GM21576 (cell line): ENCODE results near the gene BBS9.
"Not testable (repeated sequence)": the region's sequence is repeated elsewhere in the genome, so short reads cannot be mapped to it uniquely, and the experiment has no call there.

ENCODE experiments used
- ATAC-seq: cut with Tn5 transposase; IDR thresholded peaks from one replicate; pipeline ENCODE4 v1.9.1; 2021; ENCODE audit warnings: mild to moderate bottlenecking, moderate library complexity; ENCODE audit not compliant: unreplicated experiment

The BBS9 gene

DNA sequence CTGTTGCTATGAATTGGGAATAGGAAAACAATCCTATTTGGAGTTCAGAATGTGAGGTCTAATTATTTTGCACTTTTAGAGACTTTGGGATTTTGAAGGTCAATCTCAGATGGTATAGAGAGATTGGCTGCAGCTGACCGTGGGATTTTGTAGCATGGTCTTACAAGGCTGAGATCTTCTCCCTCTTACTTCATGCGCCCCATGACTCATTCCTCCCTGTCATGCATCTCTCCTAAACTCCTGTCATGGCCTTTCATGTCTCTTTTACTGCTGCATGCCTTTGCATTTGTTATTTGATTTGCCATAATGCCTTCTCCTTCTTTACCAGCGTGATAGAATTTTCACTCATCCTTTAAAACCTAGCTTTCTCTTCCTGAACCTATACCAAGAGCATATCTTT is 133.1 kb downstream of the BBS9 start:
- ATAC-seq, result no peak

- not testable (repeated sequence) for ATAC-seq
These were observed 142.5 kb downstream of the BBS9 start for GRCh38 chr7:33271839-33272371.

DNA sequence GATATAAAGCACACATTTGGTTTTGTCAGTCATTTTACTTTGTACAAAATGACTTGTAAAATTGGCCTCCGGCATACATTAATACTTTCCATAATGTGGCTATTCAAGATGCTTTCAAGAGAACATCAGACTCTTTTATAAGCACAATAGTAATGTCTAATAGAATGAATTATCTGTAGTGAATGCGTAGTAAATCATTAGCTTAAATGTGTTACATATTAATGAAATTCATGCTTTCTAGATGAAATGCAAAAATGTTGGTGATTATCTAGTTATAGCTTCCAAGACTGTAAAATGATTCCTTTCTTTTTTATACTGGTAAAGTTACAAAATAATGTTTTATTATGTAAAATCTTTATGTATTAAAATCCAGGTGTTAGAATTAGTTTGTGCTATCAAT is 144.0 kb downstream of the BBS9 start:
- no peak for ATAC-seq

GRCh38 chr7:33276325-33276724 is 147.0 kb downstream of the BBS9 start:
- no peak for ATAC-seq

DNA sequence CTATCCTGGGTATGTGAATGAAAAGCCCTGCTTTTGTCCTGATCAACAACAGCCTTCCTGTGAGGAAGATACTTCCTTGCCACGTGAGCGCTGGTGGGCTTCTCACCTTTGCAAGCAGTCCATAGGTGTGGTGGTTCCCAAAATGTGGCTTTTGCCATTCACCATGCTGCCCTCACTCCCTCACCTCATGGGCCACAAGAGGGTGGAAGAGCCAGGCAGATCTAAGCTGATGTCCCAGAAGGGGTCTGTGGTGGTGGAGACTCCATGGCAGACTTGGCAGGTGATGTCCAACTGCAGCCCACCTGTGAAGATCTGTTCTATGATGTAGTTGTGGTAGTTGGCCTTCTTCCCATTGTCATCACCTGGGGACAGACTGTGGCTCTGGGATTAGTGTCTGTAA is 147.4 kb downstream of the BBS9 start:
- no peak for ATAC-seq

DNA sequence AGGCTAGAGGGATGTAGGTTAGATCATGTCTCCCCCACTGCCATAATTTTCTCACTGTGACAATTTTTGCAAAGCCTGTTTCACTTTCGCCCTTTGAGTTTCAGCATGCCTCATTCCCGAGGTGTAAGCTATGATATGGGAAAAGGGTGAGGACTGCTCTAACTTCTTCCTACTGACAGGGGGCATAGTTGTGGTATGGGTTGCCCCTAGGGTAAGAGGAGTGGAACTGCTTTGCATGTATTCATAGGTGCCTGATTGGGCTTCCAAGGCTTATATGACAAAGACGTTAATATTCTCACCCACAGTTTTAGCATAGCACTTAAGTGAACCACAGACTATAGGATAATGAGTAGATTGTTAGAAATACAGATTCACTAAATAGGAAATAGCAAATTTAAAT is 148.7 kb downstream of the BBS9 start:
- no peak for ATAC-seq

DNA sequence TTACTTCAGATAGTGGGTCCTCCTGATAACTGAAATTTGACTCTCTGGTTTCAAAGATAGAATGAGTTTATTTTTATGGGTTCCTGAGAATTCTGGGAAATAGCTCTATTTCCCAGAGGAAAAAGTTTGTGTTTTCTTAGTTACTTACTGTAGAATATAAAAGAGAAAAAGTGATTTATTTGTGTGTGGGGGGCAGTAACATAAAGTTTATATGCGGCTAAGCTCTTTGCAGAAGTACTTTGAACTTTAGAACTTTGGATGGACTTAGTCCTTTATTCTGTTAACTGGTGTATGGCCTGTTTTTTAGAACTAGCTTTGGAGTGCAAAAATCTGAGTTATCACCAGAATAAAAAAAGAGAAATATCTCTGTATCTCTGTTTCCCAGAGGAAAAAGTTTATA is 157.1 kb downstream of the BBS9 start:
- no peak for ATAC-seq

DNA sequence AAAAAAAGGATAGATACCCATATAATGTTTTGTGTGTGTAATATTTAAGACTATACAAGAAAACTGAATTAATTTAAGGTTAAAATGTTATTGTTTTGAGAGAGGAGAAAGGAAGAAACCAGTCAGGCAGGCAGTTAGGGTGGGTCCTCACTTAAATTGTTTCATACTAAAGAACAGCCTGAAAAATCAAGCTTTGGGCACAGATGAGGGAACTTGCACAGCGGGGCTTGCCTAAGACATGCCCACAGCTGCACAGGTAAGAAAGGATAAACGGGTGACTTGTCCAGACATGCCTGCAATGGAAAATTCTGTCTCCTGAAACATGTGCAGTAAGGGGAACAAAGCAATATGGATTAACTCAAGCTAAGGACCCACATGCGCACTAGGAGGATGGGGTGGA is 158.4 kb downstream of the BBS9 start:
- no peak for ATAC-seq

DNA sequence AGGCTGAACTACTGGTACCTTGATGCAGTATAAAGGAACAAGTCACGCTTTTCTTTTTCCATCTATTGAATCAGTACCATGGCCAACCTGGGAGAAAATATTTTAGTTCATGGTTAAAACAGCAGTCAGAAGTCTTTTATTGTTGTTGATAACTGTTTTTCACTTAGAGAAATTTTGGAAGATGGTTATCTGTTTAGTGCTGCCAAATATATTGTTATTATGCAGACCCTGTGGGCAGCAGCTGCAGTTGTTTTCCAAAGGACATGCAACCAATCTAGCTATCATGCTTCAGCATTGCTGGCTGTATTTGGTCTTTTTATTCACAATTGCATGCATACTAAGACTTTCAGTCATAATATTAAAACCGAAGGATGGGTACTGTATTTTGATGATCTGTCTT is 169.5 kb downstream of the BBS9 start:
- ATAC-seq, result no peak

- ATAC-seq, result no peak
These were observed 170.1 kb downstream of the BBS9 start for GRCh38 chr7:33299425-33299824.

GRCh38 chr7:33300131-33300530 is 170.8 kb downstream of the BBS9 start:
- no peak for ATAC-seq

DNA sequence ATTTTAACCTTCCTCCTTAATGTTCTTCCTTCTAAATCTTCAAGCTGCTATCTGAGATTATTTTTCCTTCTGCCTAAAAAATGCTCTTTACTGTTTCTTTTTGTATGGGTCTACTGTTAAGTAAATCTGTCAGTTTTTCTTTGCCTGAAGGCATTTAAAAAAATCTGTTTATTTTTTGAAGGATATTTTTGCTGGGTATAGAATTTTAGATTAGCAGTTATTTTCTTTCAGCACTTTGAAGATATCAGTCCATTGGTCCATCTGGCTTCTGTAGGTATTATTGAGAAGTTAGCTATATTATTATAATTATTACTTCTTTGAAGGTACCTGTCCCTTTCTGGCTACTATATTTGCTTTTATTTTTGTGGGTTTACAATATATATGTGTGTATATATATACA is 171.4 kb downstream of the BBS9 start:
- no peak for ATAC-seq

- ATAC-seq, result not testable (repeated sequence)
These were observed 174.7 kb downstream of the BBS9 start for GRCh38 chr7:33303978-33304557.

DNA sequence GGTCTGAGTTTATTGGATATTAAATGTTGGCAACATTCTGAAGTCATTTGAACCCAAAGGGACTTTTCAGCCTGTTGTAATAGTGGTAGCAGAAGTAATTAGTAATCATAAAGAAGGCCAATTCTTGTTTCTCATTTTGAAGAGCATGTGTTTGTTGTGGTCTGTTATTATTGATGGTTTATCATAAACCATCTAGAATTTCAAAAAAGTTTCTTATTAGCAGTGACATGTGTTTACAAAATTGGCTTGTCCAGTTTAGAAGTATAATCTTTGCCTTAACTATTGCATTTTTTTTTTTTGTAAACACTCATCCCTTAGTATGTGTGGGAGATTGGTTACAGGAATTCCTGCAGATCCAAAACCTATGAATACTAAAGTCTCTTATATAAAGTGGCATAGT is 177.8 kb downstream of the BBS9 start:
- ATAC-seq, result no peak

- no peak for ATAC-seq
These were observed 181.2 kb downstream of the BBS9 start for GRCh38 chr7:33310546-33310945.

GRCh38 chr7:33325754-33326484 is 196.6 kb downstream of the BBS9 start:
- ATAC-seq, result no peak

DNA sequence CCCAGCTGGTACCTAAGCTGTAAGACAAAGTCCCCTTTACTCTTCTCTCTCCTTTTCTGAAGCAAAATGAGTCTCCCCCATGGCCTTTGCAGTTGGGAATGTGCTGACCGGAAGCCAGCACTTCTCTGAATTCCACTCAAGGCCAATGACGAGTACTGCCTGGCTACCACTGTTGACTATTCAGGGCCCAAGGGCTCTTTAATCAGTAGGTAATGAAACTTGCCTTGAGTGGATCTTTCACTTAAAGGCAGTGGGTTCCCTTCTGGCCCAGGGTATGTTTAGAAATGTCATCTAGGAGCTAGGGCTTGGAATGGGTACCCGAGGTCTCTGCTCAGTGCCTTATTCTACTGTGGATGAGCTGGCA is 197.1 kb downstream of the BBS9 start:
- ATAC-seq, result no peak

DNA sequence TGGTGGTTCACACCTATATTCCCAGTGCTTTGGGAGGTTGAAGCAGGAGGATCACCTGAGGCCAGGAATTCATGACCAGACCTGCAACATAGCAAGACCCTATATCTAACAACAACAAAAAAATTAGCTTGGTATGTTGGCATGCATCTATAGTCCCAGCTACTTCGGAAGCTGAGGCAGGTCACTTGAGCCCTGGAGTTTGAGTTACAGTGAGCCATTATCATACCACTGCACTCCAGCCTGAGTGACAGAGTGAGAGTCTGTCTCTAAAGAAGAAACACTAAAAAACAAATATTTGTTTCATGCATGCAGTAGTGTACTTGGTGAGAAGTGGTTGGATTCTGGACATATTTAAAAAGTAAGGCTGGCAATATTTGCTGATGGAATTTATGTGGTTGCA is 198.1 kb downstream of the BBS9 start:
- no peak for ATAC-seq

- no peak for ATAC-seq
These were observed 205.0 kb downstream of the BBS9 start for GRCh38 chr7:33334349-33334748.

DNA sequence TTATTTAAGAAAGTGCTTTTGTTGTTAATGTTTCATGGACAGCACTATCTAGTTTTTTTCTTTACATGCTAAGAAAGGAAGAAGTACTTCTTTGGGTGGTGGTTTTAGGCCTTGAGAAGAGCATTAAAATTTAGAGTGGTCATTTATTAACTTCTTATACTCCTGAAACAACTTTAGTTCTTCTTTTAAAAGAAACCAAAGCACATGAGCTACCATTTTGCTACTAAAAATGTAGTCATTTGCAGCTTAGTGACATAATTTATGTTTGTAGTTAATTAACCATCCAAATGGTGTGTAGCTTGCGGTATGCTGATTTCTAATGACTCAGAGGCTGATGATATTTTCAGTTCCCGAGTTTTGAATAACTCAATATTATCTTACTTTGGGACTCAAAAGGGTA is 207.5 kb downstream of the BBS9 start:
- ATAC-seq, result no peak

GRCh38 chr7:33339074-33339790 is 209.9 kb downstream of the BBS9 start:
- ATAC-seq, result no peak

DNA sequence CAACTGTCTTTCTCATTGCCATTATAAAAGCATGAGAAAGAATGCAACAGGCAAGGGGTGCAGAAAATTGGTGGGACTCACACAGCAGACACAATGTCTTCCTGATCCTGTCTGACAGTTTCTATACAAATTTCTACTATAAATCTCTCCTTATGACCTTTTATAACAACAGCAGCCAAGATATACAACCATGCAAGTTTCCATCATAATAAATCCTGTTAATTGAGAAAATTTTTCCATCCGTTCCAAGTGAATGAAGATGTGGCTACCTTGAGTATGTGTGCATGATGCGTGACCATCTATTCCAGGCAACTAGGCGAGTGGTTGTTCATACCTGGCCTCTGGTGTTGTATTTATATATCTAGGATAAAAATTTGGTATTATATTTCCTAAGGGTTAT is 216.7 kb downstream of the BBS9 start:
- ATAC-seq, result no peak
